ENCODE data around the gene EIF4H.
"Not testable (repeated sequence)": the region's sequence is repeated elsewhere in the genome, so short reads cannot be mapped to it uniquely, and the experiment has no call there.

Gene EIF4H

GRCh38 chr7:74176555-74176954, 2.4 kb downstream of the EIF4H start:
- no peak for FAIRE-seq

GRCh38 chr7:74178632-74179031, 4.5 kb downstream of the EIF4H start:
- no peak for FAIRE-seq

GRCh38 chr7:74179935-74180604, 5.9 kb downstream of the EIF4H start:
- no peak for FAIRE-seq

GRCh38 chr7:74180866-74181265, 6.7 kb downstream of the EIF4H start:
- FAIRE-seq, result no peak

GRCh38 chr7:74181821-74182220, 7.7 kb downstream of the EIF4H start:
- FAIRE-seq, result no peak

- no peak for FAIRE-seq
These were observed 8.4 kb downstream of the EIF4H start for GRCh38 chr7:74182453-74183090.

GRCh38 chr7:74183142-74183541, 9.0 kb downstream of the EIF4H start:
- FAIRE-seq, result no peak

GRCh38 chr7:74183653-74184450, 9.7 kb downstream of the EIF4H start:
- no peak for FAIRE-seq

- no peak for FAIRE-seq
These were observed 10.9 kb downstream of the EIF4H start for GRCh38 chr7:74185016-74185415.

- no peak for FAIRE-seq
These were observed 11.5 kb downstream of the EIF4H start for GRCh38 chr7:74185636-74186035.

GRCh38 chr7:74187915-74188675, 13.9 kb downstream of the EIF4H start:
- FAIRE-seq, result no peak

GRCh38 chr7:74190259-74190658, 16.1 kb downstream of the EIF4H start:
- FAIRE-seq, result no peak

GRCh38 chr7:74191231-74191630, 17.1 kb downstream of the EIF4H start:
- no peak for FAIRE-seq

GRCh38 chr7:74193054-74193453, 18.9 kb downstream of the EIF4H start:
- no peak for FAIRE-seq

- FAIRE-seq, result no peak
These were observed 19.8 kb downstream of the EIF4H start for GRCh38 chr7:74193913-74194312.

- FAIRE-seq, result no peak
These were observed 20.5 kb downstream of the EIF4H start for GRCh38 chr7:74194686-74195085.

GRCh38 chr7:74195139-74195860, 21.1 kb downstream of the EIF4H start:
- not testable (repeated sequence) for FAIRE-seq

GRCh38 chr7:74195968-74196654, 22.0 kb downstream of the EIF4H start:
- FAIRE-seq, result not testable (repeated sequence)

GRCh38 chr7:74197449-74198124, 23.4 kb downstream of the EIF4H start:
- FAIRE-seq, result no peak

GRCh38 chr7:74199551-74200355, 25.6 kb downstream of the EIF4H start:
- no peak for FAIRE-seq

Data from TTC549 (cell line).